Frontal cortex (tissue), 4 donors: ENCODE results near the gene GAREM1. TPM values are rescaled to one million over a fixed set of nuclear protein-coding genes. Genes with fewer than 3 reads are reported as not detected.
"Not testable (repeated sequence)": the region's sequence is repeated elsewhere in the genome, so short reads cannot be mapped to it uniquely, and the experiment has no call there.

Experiments used
- DNase-seq, 2 donors: peaks; one replicate each; pipeline ENCODE4 v3.0.0; 2012; ENCODE audit warnings: low spot score in 2 of 2
- FAIRE-seq: peaks from 2 replicates; lab custom pipeline; 2012; peaks lifted over from hg19 to GRCh38; lab: Jason Lieb, UNC
- total RNA-seq: library from RNA; depleted of rRNA; stranded (reverse); fragments of >200 nt; gene quantifications from one replicate; pipeline ENCODE4 v1.2.3, GENCODE V29; 2014
- donor health status: control.
- donor health status: control.
- donor health status: control.

Gene GAREM1
- total RNA-seq = 35.9 TPM

DNA sequence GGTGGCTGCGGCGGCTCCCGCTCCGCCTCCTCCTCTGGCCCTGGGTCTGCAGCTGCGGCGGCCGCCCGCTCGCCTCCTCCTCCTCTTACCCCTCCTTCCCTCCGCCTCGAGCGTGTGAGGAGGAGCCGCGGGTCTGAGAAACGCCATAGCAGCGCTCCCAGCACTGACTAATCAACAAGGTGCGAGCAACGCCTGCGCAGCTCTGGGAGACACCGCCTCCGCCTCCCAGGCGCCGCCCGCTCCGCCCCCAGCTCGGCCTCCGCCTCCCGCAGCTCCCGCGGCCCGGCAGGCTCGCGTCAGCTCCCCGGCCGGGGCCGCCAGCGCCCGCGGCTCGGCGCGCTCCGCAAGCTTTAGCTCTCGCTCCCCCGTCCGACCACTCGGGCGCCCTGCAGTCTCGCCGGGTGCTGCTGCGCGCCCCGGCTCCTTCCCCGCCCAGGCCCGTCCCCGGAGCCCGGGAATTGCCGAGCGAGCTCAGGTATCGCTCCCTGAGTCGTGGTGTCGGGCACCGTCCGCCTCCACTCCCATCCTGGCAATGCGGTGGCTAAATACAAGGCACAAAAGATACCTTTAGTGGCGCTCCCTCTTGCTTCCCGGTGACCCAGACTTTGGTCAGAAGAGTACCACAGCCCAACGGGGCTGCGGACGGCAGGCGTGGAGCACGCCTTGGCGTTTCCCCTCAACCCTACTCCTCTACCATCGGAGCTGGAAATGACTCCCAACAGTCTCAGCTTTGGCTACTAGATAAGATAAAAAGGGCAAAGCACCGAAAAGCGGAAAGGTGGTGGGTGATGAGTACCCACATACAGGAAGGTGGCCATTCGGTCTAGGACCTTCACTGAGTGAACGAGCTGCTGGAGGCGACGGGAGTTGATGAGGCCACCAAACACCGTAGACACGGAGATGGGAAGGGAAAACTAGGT, at the start of gene GAREM1:
Gene GAREM1 (minus strand): TSS at position 169 of the 920 bp plus-strand sequence. CDS start 454 bp downstream, outside the sequence.
- FAIRE-seq (no peak), DNase-seq (peak; percentile 95 to 97)

DNA sequence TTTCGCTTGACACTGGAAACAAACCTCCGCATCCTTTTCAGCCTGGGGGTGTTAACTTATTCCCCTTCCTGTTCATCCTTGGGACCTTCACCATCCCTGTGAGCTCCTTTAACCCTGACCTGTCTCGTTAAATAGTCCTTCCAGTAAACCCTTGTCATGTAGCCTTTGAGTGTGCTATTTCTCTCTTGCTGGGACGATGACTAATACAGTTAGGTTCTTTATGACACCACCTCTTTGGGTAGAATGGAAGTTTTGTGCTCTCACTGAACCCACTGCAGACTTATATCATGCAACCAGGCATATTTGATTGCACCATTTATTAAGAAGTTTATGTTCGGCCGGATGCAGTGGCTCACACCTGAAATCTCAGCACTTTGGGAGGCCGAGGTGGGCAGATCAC, 40.5 kb upstream of the GAREM1 start:
- no peak for FAIRE-seq
- no peak for DNase-seq

- no peak for FAIRE-seq
- DNase-seq = no peak
Observed at GRCh38 chr18:32509111-32509510, 38.4 kb upstream of the GAREM1 start.

GRCh38 chr18:32507093-32507492, 36.4 kb upstream of the GAREM1 start:
- DNase-seq (no peak), FAIRE-seq (no peak)

- DNase-seq (no peak), FAIRE-seq (no peak)
Observed at GRCh38 chr18:32502014-32502413, 31.3 kb upstream of the GAREM1 start.

- DNase-seq, FAIRE-seq: not testable (repeated sequence)
Observed at GRCh38 chr18:32501242-32501641, 30.6 kb upstream of the GAREM1 start.

- no peak for FAIRE-seq
- no peak for DNase-seq
Observed at GRCh38 chr18:32483002-32483401, 12.3 kb upstream of the GAREM1 start.

- DNase-seq = no peak
- FAIRE-seq = no peak
Observed at GRCh38 chr18:32482117-32482516, 11.4 kb upstream of the GAREM1 start.

- DNase-seq (no peak), FAIRE-seq (no peak)
Observed at GRCh38 chr18:32480581-32480980, 9.9 kb upstream of the GAREM1 start.

DNA sequence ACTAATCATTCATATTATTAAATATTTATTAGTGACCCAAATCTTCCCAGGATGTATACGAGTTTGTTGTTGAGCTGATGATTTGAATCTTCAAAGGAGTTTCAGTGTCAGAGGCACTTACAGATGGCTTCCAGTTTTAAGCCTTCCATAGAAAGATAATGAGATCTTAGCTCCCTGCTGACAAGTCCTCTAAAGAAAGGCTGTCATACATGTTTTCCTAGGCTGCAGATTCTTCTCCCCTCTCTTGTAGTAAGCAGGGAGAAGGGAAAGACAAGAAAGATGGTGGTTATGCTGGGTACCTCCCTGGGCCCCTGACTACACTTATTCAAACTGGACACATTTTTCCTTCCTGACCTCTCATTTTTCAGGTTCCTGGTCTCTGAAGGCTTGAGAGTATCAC, 8.1 kb upstream of the GAREM1 start:
- no peak for FAIRE-seq
- DNase-seq = no peak

GRCh38 chr18:32478317-32478716, 7.6 kb upstream of the GAREM1 start:
- no peak for FAIRE-seq
- no peak for DNase-seq

GRCh38 chr18:32476106-32476505, 5.4 kb upstream of the GAREM1 start:
- DNase-seq (no peak), FAIRE-seq (no peak)

DNA sequence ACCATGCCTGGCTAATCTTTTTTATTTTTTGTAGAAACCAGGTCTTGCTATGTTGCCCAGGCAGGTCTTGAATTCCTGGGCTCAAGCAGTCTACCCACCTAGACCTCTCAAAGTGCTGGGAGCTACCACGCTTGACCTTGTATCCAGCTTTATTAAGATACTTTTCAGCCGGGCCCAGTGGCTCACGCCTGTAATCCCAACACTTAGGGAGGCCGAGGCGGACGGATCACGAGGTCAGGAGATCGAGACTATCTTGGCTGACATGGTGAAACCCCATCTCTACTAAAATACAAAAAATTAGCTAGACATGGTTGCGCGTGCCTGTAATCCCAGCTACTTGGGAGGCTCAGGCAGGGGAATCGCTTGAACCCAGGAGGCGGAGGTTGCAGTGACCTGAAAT, 4.4 kb upstream of the GAREM1 start:
- FAIRE-seq, DNase-seq: not testable (repeated sequence)

GRCh38 chr18:32473325-32473724, 2.6 kb upstream of the GAREM1 start:
- FAIRE-seq (no peak), DNase-seq (no peak)

DNA sequence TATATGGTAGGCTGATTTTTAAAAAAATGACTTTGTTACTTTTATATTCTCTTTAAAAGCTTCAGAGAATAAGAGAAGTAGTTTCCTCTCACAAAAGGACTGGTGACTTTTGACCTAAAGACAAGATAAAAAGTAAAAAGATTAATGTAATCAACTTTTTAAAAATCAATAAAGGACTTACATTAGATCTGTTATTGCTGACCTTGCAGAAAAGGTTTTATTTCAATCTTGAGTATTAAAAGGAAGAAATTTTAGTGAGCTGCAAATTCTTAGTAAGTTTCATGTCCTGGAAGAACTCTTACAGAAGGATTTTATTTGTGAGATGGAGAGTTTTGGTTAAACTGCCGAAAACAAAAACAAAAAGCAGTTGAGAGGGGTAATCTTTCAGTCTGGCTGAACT, 2.2 kb upstream of the GAREM1 start:
- DNase-seq (no peak), FAIRE-seq (no peak)

- DNase-seq = no peak
- no peak for FAIRE-seq
Observed at GRCh38 chr18:32470460-32470713, 295 bp downstream of the GAREM1 start.

GRCh38 chr18:32469691-32470459, 807 bp downstream of the GAREM1 start:
- no peak for FAIRE-seq

GRCh38 chr18:32469190-32469651, 1.5 kb downstream of the GAREM1 start:
- no peak for FAIRE-seq
- DNase-seq = peak; percentile 35 to 38

More at GRCh38 chr18:32469691-32470459, 807 bp downstream of the GAREM1 start:
- DNase-seq = no peak

GRCh38 chr18:32468147-32468845, 2.4 kb downstream of the GAREM1 start:
- no peak for FAIRE-seq
- DNase-seq = no peak

GRCh38 chr18:32461709-32462272, 8.9 kb downstream of the GAREM1 start:
- FAIRE-seq (no peak), DNase-seq (no peak)
